ENCODE data around the gene RERGL.
"Not testable (repeated sequence)": the region's sequence is repeated elsewhere in the genome, so short reads cannot be mapped to it uniquely, and the experiment has no call there.

RERGL gene, protein sequence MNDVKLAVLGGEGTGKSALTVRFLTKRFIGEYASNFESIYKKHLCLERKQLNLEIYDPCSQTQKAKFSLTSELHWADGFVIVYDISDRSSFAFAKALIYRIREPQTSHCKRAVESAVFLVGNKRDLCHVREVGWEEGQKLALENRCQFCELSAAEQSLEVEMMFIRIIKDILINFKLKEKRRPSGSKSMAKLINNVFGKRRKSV

DNA sequence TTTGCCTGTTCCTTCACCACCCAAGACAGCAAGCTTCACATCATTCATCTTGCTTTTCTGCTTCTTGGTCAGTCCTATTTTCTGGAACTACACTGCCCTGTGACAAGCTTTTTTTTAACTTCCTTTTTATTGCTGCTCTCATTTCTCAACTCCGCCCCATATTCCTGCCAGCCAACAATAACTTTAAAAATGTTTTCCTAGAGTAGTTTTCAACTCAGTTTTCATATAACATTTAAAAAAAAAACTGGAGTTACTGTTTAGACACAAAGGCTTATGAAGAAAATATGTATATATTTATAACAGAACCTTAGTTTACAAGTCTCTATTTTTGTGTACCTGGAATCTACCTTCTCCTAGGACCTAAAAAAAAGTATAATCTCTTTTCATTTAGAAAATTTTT is at the start of gene RERGL:
Gene RERGL, minus strand, starts transcription at position 101 of the 400 bp plus-strand sequence. Its CDS starts 53 bp downstream, at position 48.
- no peak for DNase-seq

DNA sequence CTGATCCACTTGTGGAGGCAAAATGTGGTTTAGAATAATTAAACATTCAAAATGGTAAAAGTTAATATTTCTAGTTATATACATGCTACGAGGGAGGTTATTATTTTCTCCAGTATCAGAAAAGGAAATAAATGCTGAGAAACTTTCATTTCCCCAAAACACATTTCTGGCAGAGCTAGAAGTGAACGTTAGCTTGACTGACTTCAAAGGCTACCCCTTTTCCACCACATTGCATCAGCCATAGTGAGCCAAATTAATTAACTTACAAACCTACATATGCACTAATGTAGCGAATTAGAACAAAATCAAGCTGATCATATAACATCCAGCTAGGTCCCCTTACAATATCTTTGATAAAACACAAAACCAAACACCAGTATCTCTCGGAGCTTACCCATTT is 49.3 kb upstream of the RERGL start:
- no peak for DNase-seq

DNA sequence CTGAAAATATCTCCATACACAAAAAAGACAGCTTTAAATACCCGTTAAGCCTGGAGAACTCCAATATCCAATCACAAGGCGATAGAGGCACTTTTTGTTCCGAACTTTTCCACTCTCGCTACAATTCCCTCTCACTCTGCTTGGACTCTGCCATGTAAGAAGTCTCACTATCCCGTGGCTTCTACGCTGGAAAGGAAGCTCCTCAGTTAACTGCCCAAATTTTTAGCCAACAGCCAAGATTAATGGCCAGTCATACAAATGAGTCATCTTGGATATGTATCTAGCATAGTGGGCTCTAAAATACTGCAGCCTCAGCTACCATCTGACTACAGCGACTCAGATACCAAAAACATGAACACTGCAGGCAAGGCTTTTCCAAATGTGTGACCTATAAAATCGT is 45.5 kb upstream of the RERGL start:
- no peak for DNase-seq

DNA sequence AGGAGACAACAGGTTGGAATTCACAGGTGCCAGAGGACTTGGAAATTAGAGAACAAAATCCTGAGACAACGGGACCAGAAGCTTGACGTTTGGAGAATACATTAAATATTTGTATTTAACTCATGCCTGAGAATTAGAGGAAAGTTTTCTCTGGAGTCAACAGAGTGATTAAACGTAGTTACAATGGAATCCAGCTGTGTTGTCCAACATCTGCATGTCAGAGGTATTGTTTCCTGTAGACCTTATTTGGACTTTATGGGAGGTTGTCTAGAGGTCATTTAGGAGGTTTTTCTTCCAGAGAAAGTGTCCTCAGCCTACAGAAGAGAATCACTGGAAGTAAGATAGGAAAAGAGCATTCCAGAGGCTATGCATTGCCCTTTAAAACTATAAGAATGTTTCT is 45.1 kb upstream of the RERGL start:
- DNase-seq = no peak

DNA sequence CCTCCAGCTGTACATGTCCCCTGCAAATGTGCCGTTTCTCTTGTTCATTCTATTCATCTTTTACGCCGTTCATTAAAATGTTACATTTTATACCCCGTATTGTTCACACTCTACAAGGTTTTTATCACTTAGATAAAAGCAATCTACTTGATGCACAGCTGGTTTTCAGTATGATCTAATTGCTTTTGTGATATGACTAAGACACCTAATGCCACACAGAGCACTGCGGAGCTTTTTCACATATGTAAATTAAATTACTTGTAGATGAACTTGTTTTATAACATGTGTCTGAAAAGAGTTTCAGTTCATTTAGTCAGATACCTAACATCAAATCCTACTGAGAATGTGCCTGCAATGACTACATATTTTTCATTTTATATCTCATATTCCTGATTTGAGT is 40.9 kb upstream of the RERGL start:
- DNase-seq = no peak

DNA sequence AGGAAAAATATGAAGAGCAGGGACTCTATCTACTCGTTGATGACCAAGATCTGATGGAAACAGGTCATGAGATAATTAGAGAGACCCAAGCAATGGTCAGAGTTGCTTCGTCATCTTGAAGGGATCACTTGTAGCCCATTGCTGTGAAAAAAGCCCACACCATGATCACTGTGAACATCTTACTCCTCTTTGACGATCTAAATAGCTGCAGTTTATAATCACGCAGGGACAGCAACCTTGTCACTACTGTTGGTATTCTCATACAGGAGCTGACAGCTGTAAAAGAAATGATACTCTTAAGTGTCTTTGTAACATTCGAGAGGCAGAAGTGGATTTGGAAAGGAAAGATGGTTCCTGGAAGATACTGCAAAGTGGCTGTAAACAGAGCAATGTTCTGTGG is 33.7 kb upstream of the RERGL start:
- no peak for DNase-seq

DNA sequence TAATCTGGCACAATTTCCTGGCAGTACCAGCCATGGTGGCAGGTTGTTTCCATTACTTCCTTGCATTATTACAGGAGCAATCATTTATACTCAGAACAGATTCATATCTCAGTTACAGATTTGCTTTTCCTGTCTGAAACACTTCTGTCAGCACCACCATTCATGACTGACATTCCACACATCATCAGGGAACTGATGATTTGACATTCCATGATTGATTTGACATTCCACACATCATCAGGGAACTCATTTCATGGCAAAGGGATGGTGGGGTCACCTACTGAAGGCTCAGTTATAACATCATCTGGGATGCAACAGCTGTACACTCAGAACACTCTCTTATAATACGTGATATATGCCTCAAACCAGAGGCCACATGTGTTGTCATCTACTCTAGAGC is 30.9 kb upstream of the RERGL start:
- DNase-seq = no peak

DNA sequence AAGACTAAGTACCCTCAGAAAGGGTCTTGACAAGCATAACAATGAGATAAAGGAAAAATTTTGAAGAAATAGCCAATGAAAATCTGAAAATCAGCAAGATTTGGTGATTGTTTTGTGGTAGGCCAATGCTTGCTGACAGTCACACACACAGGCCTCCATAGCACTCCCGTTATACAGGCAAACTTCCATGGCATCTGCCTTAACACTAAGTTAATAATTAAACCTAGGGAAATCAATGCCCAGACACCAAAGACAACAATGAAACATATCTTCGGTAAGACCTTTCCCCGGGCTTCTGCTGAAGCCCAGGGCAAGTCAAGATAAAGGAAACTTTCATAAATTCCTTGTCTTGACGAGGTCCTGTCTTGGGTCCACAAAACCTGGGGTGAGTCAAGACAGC is 18.6 kb upstream of the RERGL start:
- no peak for DNase-seq

DNA sequence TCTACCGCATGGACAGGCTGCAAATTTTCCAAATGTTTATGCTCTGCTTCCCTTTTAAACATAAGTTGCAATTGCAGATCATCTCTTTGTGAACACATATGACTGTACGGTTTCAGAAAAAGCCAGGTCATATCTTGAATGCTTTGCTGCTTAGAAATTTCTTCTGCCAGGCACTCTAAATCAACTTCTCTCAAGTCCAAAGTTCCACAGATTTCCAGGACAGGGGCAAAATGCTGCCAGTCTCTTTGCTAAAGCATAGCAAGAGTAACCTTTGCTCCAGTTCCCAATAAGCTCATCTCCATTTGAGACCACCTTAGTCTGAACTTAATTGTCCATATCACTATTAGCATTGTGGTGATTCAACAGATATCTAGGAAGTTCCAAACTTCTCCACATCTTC is 13.6 kb upstream of the RERGL start:
- DNase-seq = no peak

DNA sequence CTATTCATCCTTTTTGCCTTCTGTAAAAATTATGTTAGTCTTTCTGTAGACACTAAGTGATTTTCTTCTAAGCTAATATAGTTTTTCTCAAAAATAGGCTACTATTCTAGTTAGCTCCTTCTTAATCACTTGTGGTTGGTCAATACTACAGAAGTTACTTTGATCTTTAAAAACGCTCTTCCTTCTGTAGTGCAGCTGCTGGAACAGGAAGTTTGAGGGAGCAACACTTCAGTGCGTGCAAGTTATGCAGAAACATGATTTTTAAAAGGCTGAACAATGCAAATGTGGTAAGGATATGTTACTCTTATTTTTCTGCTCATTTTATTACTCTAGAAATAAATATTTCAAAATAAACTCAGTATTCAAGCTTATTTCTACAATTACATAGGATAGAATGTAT is 11.1 kb upstream of the RERGL start:
- no peak for DNase-seq

DNA sequence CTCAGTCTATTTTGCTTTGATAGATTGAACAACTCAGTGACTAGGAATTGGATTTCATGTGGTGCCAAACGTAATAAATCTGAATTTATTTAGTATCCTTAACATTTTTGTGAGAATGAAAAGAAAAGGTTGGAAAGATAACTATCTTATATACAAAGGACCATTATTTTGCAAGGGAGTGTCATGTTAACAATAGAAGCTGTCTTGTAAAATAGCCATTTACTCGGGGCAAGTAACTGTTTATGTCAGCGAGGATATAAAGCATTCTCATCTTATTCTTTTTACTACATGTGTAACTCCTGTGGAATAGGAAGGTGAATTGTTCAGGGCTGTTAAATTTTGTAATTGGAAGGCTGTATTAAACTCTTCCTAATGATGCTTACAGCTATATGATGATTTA is 5.9 kb downstream of the RERGL start:
- DNase-seq = no peak

DNA sequence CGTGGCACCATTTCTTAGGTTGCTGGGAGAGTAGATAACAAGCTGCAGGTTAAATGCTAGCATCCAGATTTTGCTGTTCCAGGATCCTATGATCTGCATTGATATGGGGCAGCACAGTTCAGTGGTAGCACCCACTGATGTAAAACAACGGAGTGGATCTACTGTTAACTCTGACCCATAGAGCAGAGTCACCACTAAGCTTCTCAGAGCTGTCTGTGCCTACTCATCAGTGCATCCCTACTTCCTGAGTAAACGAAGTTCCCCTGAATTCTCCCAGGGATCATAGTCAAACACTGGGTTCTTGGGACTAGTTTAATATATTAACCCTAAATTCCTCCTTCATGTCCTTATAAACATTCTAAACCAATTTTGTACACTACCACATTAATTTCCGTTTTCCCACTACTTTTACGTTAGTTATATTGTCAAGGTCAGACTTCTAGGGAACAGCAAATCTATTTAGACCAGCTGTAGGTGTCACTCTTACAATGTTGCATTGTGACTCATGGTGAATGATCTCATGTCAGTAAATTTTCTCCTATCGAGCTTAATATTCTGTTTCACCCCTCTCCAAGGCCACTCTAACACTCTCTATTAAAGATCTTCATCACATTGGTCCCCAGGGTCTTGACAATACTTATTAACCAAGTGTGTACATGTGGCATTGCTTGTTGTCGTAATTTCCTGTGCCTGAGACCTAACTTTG is 10.3 kb downstream of the RERGL start:
- no peak for DNase-seq

DNA sequence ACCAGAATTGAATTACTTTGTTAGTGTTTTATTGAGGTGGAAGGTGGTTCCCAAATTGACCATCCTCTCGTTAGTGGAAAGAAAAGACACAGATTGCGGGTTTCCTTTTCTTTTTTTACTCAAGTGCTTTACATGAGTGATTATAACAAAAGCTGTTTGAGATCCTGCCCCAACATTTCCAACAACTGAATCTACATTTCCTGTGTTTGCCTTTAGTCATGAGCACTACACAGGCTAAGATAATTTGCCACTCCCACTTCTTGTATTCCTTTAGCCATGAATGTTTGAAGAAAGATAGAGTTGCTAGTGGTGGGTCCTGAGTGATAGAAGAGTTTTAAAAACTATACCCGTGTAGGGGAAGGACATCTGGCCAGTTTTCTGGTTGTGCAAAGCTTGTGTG is 16.0 kb downstream of the RERGL start:
- DNase-seq = no peak

DNA sequence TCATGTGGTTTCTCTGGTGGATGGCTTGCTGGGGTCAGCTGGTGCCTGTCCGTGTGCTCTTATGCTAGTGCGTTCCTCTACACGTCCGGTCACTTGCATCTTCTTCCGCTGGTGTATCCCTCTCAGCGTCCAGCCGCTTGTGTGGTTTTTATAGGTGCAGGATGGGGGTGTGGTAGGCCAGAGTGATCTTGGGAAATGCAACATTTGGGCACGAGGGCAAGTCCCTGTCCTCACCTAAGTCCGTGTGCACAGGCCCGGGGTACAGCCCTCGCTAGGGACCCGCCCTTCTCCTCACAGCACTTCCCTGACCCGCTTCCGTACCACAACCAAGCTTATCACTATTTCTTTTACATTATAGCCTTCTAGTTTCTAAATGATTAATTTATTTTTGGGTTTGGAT is 17.3 kb downstream of the RERGL start:
- DNase-seq = no peak

DNA sequence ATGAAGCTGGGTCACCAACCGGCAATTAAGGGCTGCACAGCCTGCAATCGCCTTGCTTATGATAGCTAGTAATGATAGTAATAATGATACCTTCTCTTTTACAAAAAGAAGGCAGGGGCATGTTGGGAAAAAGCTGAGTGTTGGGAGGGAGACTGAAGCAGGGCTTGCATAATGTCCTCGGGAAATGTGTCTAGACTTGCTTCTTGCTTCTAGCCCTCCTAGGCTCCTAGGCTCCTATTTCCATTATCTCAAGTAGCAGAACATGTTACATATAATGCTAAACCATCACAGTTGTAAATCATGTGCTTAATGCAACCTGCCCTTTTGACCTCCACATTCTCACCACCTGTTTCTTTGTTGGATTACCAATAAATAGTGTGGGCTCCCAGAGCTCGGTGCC is 18.7 kb downstream of the RERGL start:
- DNase-seq = no peak

DNA sequence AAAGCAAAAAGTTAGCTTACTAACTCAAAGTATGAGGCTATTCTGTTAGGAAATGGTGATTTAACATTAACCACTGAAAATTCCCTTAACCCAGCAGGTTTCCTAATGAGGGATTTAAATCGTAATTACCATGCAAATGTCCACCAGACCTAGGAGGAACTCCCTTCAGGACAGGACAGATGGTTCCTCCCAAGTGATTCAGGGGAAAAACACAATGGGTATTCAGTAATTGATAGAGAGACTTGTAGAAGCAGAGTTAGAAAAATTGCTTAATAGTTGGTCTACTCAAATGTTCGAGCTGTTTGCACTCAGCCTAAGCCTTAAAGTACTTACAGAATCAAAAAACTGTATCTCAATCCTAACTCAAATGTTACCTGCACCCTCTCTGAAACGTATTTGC is 21.6 kb downstream of the RERGL start:
- no peak for DNase-seq

DNA sequence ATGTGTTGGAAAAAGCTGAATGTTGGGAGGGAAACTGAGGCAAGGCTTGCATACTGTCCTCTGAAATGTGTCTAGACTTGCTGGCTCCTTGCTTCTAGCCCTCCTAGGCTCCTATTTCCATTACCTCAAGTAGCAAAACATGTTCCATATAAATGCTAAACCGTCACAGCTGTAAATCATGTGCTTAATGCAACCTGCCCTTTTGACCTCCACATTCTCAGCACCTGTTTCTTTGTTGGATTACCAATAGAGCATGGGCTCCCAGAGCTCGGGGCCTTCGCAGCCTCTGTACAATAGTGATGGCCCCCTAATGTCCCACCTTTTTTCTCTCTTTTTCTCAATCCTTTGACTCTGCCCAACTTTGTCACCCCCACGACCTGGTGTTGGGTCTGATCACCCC is 23.3 kb downstream of the RERGL start:
- DNase-seq = no peak

DNA sequence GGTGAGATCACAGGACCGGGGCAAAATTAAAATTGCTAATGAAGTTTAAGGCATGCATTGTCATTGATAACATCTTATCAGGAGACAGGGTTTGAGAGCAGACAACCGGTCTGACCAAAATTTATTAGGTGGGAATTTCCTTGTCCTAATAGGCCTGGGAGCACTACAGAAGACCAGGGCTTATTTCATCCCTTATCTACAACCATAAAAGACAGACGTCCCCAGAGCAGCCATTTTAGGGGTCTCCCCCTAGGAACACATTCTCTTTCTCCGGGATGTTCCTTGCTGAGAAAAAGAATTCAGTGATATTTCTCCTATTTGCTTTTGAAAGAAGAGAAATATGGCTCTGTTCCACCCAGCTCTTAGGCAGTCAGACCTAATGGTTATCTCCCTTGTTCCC is 27.1 kb downstream of the RERGL start:
- DNase-seq = not testable (repeated sequence)

DNA sequence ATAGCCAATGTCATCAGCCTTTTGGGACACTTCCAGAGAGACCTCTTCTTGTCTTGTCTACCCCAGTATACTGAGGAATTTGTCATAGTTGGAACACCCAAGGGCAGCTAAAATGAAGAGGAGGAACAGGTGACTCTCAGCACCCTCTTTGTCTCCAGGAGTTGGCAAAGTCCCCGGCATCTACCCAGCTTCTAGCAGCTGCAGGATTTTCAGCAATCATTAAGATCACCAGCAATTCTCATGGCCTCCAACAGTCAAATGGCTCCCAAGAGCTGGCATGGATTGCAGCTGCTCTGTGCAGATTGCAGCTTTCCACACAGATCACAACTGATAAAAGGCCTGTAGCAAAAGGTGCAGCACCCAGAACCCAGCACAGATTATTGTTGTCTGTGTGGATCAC is 32.9 kb downstream of the RERGL start:
- DNase-seq = no peak

DNA sequence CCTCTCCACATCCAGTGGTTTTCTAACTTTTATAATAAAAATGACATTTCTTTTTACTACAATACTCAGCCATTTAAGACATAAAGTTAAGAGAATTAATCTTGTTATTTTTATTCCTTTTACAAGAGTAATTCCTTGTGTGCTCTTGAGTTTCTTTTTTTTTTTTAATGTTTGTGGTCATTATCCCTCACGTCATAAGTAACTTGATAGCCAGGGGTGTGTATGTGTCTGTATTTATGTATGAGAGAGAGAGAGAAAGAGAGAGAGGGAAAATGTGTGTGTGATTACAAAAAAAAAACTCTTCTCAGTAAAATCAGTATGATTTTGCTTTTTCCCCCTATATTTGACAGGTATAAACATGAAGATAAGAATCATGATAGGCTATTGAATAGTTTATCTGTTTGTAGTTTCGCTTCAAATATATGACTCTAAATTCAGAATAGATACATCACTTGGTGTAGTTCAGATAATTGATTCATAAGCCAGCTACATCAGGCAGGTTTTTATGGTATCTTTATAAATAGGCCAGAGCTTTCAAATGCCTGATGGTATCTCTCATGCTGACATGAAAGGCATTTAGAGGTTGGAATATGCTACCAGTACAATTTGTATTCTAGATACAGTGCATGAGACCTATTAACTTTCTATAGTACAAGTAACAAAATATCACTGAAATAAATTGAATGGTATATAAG is 34.9 kb downstream of the RERGL start:
- no peak for DNase-seq

DNA sequence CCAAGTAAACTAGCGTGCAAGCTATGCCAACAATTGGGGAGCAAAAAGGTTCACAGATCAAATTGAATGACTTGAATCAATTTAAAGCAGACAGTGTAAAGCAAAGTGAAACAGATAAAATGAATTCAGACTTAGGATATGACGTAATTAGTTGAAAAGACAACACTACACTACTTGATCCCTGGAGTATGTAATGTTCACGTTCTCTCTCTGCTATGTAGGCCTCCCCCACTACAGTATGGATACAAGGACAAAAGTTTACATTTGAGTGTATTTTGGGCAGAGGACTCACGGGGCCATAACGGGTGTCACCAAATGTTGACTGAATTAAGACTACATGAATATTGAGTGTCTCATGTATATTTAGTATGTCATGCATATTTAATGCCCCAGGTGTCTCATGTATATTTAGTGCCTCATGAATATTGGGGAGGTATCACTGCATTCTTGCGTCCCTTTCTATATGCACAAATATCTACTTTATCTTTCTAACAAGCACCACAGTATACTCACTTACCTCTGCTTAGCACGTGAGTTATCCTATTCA is 44.5 kb downstream of the RERGL start:
- DNase-seq = no peak

DNA sequence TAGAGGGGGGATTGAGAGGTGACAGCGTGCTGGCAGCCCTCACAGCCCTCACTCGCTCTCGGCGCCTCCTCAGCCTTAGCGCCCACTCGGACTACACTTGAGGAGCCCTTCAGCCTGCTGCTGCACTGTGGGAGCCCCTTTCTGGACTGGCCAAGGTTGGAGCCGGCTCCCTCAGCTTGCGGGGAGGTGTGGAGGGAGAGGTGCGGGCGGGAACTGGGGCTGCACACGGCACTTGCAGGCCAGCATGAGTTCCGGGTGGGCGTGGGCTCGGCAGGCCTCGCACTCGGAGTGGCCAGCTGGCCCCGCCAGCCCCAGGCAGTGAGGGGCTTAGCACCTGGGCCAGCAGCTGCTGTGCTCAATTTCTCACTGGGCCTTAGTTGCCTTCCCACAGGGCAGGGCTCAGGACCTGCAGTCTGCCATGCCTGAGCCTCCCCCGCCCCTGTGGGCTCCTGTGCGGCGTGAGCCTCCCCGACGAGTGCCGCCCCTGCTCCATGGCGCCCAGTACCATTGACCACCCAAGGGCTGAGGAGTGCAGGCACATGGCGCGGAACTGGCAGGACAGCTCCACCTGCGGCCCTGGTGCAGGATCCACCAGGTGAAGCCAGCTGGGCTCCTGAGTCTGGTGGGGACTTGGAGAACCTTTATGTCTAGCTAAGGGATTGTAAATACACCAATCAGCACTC is 49.8 kb downstream of the RERGL start:
- DNase-seq = not testable (repeated sequence)
